ENCODE measurements around the gene ZNF175.

GRCh38 chr19:51531349-51532315 is 39.5 kb upstream of the ZNF175 start, which contains the start of gene SIGLEC6:
- TF ChIP-seq CTCF (optimal IDR thresholded peaks at IDR 0.05 in 1 of 3, IDR thresholded peaks at IDR 0.05 in 1 of 3, conservative IDR thresholded peaks at IDR 0.05 in 1 of 3; ENCODE audit: extremely low read depth in 1 of 3, insufficient read depth in 2 of 3, low read length in 3 of 3) (no peak), EZH2 (IDR thresholded peaks at IDR 0.05; ENCODE audit: low read length) (no peak)
